Esophagus (tissue), 2 donors: Measurements from ENCODE around the gene DNAH8. TPM values are rescaled to one million over a fixed set of nuclear protein-coding genes. Genes with fewer than 3 reads are reported as not detected.
A peak's percentile ranks its signal among the peaks of the same experiment; 100 is the strongest.

Experiments used
- H3K27ac ChIP-seq, 2 donors: one replicate each; pipeline ENCODE4 v1.5.1; 2013; ENCODE audit warnings: low read depth in 2 of 2, mild to moderate bottlenecking in 2 of 2, inconsistent platforms in 1 of 2, low read length in 1 of 2, moderate library complexity in 1 of 2
- H3K27me3 ChIP-seq, 2 donors: one replicate each; pipeline ENCODE4 v1.6.1; 2013; ENCODE audit warnings: low read length in 2 of 2, control low read depth in 1 of 2, mild to moderate bottlenecking in 1 of 2; ENCODE audit not compliant: insufficient read depth in 2 of 2, control insufficient read depth in 1 of 2
- H3K36me3 ChIP-seq, 2 donors: one replicate each; pipeline ENCODE4 v1.6.1; 2013; ENCODE audit warnings: low read length in 1 of 2; ENCODE audit not compliant: control insufficient read depth in 2 of 2, insufficient read depth in 2 of 2
- H3K4me1 ChIP-seq, 2 donors: one replicate each; pipeline ENCODE4 v1.6.1; 2013; ENCODE audit warnings: low read length in 1 of 2; ENCODE audit not compliant: control insufficient read depth in 2 of 2, insufficient read depth in 2 of 2
- H3K4me3 ChIP-seq, 2 donors: one replicate each; pipeline ENCODE4 v1.5.1; 2013; ENCODE audit warnings: low read length in 2 of 2, mild to moderate bottlenecking in 2 of 2, low read depth in 1 of 2, moderate library complexity in 1 of 2
- H3K9me3 ChIP-seq, 2 donors: one replicate each; pipeline ENCODE4 v1.6.1; 2013; ENCODE audit warnings: mild to moderate bottlenecking in 2 of 2, low read depth in 1 of 2, low read length in 1 of 2, moderate library complexity in 1 of 2; ENCODE audit not compliant: control insufficient read depth in 2 of 2, insufficient read depth in 1 of 2
- WGBS, 2 donors: extraction: QIAGEN DNeasy Blood & Tissue Kit; methylation state at CpG; one replicate each; pipeline ENCODE4 v1.1.7; 2013; 5-methylcytosine and 5-hydroxymethylcytosine counted together
- polyA plus RNA-seq, 2 donors: library from polyadenylated mRNA; stranded (reverse); fragments of 200-250 nt; gene quantifications; one replicate each; pipeline ENCODE4 v1.2.3, GENCODE V29; 2013
- donor health status: healthy with polysubstance abuse.
- donor health status: Bipolar disorder and iron deficiency.

Gene DNAH8, protein sequence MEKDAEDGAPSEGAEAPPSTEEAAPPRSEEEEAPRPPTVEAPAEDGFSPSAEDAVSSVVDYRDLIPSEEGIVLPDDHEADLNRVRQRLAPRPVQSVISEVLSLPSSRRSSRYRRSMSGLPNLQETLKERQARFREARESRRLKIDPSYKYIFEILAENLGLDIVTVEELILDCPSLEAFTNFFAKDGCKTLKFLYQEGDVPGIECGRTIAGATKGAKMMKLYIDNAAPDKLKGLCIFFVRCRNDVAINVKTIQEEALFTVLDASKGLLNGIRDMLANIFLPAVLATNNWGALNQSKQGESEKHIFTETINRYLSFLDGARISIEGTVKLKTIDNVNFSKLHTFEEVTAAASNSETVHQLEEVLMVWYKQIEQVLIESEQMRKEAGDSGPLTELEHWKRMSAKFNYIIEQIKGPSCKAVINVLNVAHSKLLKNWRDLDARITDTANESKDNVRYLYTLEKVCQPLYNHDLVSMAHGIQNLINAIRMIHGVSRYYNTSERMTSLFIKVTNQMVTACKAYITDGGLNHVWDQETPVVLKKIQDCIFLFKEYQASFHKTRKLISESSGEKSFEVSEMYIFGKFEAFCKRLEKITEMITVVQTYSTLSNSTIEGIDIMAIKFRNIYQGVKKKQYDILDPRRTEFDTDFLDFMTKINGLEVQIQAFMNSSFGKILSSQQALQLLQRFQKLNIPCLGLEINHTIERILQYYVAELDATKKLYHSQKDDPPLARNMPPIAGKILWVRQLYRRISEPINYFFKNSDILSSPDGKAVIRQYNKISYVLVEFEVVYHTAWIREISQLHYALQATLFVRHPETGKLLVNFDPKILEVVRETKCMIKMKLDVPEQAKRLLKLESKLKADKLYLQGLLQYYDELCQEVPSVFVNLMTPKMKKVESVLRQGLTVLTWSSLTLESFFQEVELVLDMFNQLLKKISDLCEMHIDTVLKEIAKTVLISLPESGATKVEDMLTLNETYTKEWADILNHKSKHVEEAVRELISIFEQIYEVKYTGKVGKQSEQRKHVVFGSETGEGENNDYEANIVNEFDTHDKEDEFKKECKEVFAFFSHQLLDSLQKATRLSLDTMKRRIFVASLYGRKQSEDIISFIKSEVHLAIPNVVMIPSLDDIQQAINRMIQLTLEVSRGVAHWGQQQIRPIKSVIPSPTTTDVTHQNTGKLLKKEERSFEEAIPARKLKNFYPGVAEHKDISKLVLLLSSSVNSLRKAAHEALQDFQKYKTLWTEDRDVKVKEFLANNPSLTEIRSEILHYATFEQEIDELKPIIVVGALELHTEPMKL (N-terminal part only)
- under 1 TPM; under 0.01 TPM for polyA plus RNA-seq

DNA sequence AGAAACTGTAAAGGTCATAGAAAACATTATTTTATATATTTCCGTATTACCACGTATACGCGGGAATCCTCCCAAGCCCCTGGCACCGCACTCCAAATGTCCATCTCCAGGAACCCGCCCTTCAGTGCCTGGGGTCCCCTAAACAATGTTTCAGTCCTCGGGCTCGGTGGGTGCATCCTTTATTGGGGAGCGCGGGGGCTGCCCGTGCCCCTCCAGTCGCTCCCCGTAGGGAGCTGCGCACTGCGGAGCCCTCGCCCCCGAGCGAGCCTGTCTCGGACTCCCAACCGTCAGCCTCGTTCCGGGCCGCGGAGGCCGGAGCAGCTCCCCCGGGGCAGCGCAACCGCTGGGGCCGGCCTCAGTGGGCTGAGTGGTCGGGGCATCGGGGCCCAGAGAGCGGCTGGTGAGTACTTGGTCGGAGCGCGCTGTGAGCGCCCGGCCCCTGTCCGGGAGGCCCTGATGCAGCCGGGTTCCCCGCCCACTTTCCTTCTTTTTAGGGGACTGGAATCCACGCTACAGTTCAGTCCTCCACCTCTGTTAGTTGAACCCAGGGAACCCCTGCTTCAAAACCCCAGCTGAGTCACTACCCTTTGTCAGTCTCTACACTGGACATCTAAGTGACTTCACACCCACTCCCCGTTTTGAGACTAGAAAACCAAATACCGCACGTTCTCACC lies at the start of gene DNAH8:
Gene DNAH8 (plus strand): TSS at position 296 of the 674 bp plus-strand sequence. CDS start 7,499 bp downstream, outside the sequence.
- Histone ChIP-seq H3K27me3 (no peaks in the 10 kb centered on the region), H3K27ac (peak within 1 kb of the TSS in 1 of 2 donors; percentile 1), H3K9me3 (no peaks in the 10 kb centered on the region), H3K36me3 (no peaks in the 10 kb centered on the region), H3K4me1 (peaks cover 0 to 4% of the 10 kb centered on the region in 2 donors), H3K4me3 (peak within 1 kb of the TSS; percentile 12 to 40)
- 7 to 8% methylated on average over 43 to 44 of the region's 44 CpGs for WGBS, 2 donors

DNA sequence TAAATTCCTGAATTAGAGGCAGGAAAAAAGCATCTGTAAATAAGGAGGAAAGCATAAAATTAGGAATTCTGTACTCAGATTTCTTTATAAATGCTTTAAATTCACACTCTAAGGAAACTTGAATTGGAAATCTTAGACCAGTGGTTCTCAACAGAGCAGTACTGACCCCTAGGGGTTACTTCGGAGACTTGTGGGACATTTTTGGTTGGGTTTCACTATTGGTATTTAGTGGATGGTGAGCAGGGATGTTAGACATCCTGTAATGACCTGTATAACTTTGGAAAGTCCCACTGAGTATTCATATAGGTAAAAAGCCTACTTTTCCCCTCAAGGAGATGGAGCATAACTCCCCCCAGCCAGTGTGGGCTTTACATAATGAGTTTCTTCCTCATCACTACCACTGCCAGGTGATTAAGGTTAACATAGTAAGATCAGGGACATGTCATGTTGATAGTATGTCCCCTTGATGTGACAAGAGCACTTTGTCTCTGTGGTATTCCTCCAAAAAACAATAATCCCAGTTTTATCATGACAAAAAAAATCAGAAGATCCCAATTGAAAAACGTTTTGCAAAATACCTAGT lies 43.1 kb upstream of the DNAH8 start:
- Histone ChIP-seq H3K27ac (no peak overlapping the region), H3K4me1 (no peaks in the 10 kb centered on the region), H3K27me3 (no peaks in the 10 kb centered on the region), H3K9me3 (no peaks in the 10 kb centered on the region), H3K4me3 (no peak overlapping the region), H3K36me3 (no peaks in the 10 kb centered on the region)
- 12 to 16% methylated on average over 2 of the region's 2 CpGs for WGBS, 2 donors

DNA sequence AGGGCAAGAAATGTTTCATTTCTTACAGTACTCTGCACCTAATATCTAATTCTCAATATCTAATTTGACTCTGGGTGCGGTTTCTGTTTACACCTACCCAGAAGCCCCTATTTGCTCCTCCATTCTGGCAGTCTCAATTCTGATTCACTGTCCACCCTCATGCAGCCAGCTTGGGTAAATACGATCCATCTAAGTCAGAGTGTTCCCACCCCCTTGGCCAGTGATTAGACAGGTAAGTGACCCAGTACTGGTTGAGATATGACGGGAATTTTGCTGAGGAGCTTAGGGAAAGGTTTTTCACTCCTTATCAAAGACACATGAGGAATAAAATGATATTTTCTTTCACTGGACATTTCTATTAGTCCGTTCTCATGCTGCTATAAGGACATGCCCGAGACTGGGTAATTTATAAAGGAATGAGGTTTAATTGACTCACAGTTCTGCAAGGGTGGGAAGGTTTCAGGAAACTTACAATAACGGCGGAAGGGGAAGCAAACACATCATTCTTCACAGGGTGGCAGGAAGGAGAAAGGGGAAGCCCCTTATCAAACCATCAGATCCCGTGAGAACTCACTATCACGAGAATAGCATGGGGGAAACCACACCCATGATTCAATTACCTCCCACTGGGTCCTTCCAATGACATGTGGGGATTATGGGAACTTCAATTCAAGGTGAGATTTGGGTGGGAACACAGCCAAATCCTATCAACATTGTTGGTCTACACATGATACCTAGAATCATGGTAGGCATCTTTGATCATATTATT lies 41.5 kb upstream of the DNAH8 start:
- no peaks in the 10 kb centered on the region for H3K27me3 ChIP-seq
- no peaks in the 10 kb centered on the region for H3K9me3 ChIP-seq
- no peaks in the 10 kb centered on the region for H3K4me1 ChIP-seq
- WGBS, 2 donors = 30 to 44% methylated on average over 9 of the region's 9 CpGs
- H3K4me3 ChIP-seq = no peak overlapping the region
- peaks cover 0 to 3% of the 10 kb centered on the region in 2 donors for H3K36me3 ChIP-seq
- no peak overlapping the region for H3K27ac ChIP-seq

DNA sequence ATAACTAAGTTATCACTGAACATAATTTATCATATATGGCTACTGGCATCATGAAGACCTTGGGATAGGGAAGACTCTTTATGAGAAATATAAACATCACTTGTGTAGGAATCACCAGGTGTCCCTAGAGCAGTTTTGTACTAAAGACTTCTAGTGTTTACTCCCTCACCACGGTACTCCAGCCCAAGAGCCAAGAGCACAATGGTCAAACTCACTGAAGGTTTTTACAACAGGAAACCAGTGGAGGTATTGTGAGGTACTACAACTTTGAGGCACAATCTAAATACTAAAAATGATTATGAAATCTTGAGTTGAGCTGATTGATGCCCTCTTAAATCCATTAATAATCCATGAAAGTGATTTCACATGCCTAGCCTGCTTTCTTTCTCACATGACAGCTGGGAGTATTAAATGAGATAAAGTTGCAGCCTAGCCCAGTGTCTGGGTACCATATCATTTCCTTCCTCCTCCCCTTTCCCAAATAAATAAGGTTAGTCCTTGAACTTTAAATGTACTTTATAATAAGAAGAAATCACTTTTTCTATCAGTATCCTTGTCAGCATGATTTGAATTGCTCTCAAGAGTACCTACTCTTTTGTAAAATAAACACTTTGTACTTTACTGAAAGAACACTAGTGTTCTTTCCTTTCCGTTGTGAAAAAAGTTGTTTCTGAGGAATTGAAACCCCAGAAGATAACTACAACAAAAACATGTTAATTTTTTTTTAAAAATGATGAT lies 38.7 kb upstream of the DNAH8 start:
- Histone ChIP-seq H3K4me1 (no peaks in the 10 kb centered on the region), H3K27ac (no peak overlapping the region), H3K27me3 (no peaks in the 10 kb centered on the region), H3K9me3 (no peaks in the 10 kb centered on the region), H3K36me3 (peaks cover 0 to 4% of the 10 kb centered on the region in 2 donors), H3K4me3 (no peak overlapping the region)
- 78 to 85% methylated on average over 2 of the region's 2 CpGs for WGBS, 2 donors

DNA sequence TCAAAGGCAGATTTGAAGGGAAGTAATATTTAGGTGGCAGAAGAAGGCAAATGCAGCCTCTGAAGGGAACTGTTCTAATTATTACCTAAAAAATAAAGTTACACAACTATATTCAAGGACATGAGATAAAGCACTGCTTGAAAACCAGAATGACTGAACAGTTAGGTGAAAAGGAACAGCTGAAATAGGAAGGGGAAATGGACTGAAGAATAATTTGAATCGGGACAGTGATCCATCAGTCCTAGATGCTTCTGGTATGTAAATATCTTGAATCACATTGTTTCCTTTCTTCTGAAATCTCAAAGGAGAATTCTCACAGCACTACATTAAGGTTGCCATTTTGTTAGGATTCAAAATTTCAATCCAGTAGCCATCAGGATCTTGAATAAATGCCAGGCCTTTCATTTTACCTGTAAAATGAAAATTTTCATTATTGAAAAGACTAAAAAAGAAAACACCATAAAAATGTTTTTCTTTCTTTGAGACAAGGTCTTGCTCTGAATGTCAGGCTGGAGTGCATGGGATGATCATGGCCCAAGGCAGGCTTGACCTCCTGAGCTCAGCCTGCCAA lies 38.1 kb upstream of the DNAH8 start:
- Histone ChIP-seq H3K9me3 (no peaks in the 10 kb centered on the region), H3K27ac (no peak overlapping the region), H3K4me3 (no peak overlapping the region), H3K27me3 (no peaks in the 10 kb centered on the region), H3K36me3 (peaks cover 3 to 4% of the 10 kb centered on the region in 2 donors), H3K4me1 (no peaks in the 10 kb centered on the region)
- WGBS, 2 donors = 35 to 88% methylated on average over 1 of the region's 1 CpG

DNA sequence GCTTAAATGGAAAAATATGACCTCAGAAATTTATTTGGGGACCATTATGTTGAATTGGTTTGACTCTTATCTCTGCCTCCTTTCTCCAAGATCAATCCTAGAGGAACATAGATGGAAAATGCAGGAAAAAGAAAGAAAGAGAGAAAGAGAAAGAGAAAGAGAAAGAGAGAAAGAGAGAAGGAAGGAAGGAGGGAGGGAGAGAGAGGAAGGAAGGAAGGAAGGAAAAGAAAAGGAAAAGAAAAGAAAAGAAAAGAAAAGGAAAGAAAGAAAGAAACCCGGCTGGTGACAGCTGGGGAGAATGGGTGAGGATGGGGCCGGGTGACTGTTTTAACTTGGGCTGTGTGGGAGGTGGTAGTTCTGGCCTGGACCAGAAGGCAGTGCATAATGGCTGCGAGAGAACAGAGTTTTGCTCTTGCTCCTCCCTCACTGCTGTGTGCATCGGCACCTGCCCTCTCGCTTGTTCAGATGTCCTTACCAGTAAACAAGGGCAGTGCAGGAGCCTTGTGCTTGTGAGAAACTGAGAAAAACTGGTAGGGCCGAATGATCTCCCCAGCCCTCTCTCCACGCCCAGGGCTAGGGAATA lies 36.8 kb upstream of the DNAH8 start:
- peaks cover 3 to 4% of the 10 kb centered on the region in 2 donors for H3K36me3 ChIP-seq
- 91 to 92% methylated on average over 7 of the region's 7 CpGs for WGBS, 2 donors

DNA sequence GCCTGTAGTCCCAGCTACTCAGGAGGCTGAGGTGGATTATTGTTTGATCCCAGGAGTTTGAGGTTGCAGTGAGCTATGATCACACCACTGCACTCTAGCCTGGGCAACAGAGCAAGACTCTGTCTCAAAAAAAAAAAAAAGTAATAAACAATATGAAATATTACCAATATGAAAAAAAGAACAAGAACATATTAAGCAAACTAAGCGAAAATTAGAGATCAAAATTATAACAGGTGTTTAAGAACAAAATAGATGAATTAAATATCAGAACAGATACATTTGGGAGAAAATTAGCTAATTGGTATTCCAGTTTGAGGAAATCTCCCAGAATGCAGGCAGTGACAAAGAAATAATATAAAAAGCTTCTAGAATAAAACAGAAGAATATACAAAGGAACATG lies 35.4 kb upstream of the DNAH8 start:
- Histone ChIP-seq H3K27me3 (no peaks in the 10 kb centered on the region), H3K27ac (no peak overlapping the region), H3K9me3 (no peaks in the 10 kb centered on the region), H3K4me3 (no peak overlapping the region), H3K4me1 (no peaks in the 10 kb centered on the region), H3K36me3 (peaks cover 4 to 5% of the 10 kb centered on the region in 2 donors)
- WGBS, 2 donors = 98 to 100% methylated on average over 1 of the region's 1 CpG

More for the DNA sequence above, 36.8 kb upstream of the DNAH8 start:
- Histone ChIP-seq H3K4me3 (no peak overlapping the region), H3K27ac (no peak overlapping the region), H3K4me1 (no peaks in the 10 kb centered on the region), H3K27me3 (no peaks in the 10 kb centered on the region), H3K9me3 (no peaks in the 10 kb centered on the region)
